Adrenal gland (tissue), 5 donors: ENCODE measurements around the gene TULP1.

Source experiments
- CTCF ChIP-seq, 6 experiments: fragments of 450-650 bp in 4 of 6; fragments of 200-600 bp in 2 of 6; sonication (generic) in 1 of 6; IDR thresholded peaks; 1 replicate in 5 of 6; 2 replicates in 1 of 6; pipeline versions ENCODE4 v1.5.1 to v1.8.0; 2016 to 2021; ENCODE audit warnings: antibody characterized with exemption in 6 of 6, mild to moderate bottlenecking in 2 of 6, moderate library complexity in 1 of 6
- POLR2A ChIP-seq, 2 donors: fragments of 450-650 bp; IDR thresholded peaks; one replicate each; pipeline ENCODE4 v1.6.1; 2017; ENCODE audit warnings: antibody characterized with exemption in 2 of 2, mild to moderate bottlenecking in 2 of 2, moderate library complexity in 1 of 2
- donor health status: DM: no; HTN: no; CAD: no.

- TF ChIP-seq CTCF (IDR thresholded peaks at IDR 0.05), result no peak
- TF ChIP-seq POLR2A (IDR thresholded peaks at IDR 0.05), result no peak
Observed at GRCh38 chr6:35461270-35461669, 51.4 kb downstream of the TULP1 start.
